Fibroblast of skin of scalp (primary cell): ENCODE measurements around the gene DUSP9.

ENCODE experiments used
- DNase-seq: peaks from one replicate; pipeline ENCODE4 v3.0.0-alpha.2; 2013

DUSP9 gene

DNA sequence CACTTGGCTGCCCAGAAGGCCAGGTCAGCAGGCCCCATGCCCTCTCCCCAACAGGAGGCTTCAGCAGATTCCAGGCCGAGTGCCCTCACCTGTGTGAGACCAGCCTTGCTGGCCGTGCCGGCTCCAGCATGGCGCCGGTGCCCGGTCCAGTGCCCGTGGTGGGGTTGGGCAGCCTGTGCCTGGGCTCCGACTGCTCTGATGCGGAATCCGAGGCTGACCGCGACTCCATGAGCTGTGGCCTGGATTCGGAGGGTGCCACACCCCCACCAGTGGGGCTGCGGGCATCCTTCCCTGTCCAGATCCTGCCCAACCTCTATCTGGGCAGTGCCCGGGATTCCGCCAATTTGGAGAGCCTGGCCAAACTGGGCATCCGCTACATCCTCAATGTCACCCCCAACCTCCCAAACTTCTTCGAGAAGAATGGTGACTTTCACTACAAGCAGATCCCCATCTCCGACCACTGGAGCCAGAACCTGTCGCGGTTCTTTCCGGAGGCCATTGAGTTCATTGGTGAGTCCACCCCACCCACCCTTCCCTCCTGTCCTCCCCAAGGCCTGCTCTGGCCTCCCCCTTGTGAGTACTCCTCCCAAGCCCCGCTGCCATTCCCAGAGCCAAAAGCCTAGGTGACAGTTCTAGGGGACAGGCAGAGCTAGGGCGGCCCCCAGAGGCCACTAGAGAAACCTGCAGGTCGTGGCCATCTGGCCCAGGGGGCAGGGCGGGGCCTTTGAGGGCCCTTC, 2.3 kb downstream of the DUSP9 start:
- no peak for DNase-seq

DNA sequence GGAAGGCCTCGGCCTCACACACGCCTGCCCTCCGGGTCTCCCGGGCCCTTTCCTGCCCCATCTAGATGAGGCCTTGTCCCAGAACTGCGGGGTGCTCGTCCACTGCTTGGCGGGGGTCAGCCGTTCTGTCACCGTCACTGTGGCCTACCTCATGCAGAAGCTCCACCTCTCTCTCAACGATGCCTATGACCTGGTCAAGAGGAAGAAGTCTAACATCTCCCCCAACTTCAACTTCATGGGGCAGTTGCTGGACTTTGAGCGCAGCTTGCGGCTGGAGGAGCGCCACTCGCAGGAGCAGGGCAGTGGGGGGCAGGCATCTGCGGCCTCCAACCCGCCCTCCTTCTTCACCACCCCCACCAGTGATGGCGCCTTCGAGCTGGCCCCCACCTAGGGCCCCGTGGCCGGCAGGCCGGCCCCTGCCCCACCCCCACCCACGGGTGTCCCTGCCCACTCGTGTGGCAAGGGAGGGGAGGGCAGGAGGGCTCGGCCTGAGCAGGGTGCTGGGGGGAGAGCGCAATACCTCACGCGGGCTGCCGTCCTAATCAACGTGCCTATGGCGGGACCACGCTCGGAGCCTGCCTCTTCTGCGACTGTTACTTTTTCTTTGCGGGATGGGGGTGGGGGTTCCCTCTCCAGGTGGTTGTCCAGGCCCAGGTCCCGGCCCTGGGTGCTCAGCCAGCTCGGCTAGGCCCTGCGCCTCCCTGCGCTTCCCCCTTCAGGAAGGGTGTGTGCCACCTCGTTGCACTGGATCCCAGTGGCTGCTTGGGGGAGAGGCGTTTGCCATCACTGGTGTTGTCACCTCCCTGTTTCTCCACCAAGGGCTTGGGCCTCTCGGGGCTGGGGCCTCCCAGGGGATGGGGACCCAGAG, 3.1 kb downstream of the DUSP9 start:
- DNase-seq: no peak

DNA sequence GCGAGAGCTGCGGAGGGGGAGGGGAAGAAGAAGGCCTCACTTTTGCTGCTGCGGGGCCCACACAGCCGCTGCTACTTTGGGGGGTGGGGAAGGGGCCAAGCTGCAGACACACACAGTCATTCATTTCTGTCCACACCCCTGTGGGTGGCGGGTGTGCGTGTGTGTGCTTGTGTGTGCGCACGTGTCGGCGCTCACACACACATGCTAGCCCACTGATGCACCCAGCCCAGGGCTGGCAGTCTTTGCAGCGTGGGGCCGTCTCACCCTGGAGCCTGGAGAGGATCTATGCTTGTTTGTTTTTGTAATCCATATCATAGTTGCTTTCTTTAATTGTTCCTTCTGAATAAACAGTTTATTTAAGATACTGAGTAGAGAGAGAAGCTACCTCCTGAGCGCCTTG, 4.0 kb downstream of the DUSP9 start:
- no peak for DNase-seq

DNA sequence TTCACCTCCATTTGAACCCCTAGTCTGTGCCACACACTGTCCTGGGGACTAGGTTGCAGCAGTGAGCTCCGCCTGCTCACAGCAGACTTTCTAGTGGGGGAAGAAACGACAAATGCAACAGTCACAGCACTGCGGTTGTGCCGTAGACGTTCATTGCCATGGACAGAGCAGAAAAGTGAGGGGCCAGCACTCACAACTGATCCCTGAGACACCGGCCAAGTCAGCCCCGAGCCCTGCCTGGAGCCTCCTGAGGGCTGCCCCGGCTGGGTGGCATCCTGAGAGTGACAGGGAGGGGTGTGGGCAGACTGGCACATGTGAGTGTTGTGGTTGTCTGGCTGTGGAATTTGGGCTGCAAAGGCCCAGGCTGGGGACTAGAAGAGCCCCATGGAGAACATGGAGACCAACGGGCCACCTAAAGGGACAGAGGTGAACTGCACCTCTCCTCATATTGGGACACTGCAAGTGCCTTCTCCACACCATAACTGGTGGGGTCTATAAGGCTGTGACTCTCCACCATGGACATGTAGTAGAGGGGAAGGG, 4.6 kb downstream of the DUSP9 start:
- DNase-seq: no peak

DNA sequence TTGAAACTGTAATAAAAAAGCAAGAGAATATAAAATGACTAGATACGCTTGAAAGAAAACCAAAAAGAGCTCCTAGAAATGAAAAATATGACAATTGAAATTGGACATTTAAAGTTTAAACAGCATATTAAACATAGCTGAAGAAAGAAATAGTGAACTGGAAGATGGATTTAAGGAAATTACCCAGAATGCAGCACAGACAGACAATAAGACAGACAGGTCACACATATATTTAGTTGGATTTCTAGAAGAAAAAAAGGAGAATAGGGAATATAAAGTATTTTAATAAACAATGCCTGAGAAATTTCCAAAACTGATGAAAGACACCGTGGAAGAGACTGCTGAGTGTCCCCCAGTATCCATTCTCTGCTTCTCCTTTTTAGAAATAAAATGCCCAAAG, 6.6 kb downstream of the DUSP9 start:
- DNase-seq: no peak

DNA sequence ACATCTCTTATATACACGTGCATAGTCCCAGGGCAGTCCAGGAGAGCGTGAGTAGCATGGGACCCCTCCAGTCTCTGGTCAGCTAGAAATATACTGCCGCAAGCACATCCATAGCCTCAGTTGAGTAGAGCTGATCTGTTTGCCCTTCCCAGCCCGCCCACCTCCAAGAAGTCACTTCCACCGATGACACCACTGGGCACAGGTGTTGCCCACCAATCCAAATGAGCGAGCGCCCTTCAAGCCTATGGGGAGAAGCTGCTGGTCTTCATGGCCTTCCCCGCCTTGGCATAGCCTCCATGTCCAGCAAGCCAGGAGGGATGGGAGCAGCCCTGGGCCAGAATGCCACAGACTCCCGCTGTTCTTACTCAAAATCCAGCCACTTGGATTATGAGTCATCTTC, 10.2 kb downstream of the DUSP9 start:
- no peak for DNase-seq

DNA sequence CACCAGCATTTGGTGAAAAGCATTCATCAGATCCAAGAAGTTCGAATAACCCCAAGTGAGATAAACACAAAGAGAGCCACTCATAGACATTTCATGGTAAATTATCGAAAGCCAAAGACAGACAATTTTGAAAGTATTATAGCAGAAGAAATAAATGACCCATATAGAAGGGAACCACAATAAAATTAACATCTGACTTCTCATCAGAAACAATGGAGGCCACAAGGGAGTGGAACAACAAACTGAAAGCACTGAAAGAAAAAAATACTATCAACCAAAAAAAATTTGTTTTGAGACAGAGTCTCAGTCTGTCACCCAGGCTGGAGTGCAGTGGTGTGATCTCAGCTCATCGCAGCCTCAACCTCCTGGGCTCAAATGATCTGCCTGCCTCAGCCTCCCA, 12.3 kb downstream of the DUSP9 start:
- DNase-seq: no peak

DNA sequence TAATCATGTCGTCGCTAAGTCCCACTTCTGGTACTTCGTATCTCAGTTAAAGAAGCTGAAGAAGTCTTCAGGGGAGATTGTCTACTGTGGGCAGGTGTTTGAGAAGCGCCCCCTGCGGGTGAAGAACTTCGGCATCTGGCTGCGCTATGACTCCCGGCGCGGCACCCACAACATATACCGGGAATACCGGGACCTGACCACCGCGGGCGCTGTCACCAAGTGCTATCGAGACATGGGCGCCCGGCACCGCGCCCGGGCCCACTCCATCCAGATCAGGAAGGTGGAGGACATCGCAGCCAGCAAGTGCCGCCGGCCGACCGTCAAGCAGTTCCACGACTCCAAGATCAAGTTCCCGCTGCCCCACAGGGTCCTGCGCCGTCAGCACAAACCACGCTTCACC, 15.3 kb downstream of the DUSP9 start:
- DNase-seq: peak; percentile 28

DNA sequence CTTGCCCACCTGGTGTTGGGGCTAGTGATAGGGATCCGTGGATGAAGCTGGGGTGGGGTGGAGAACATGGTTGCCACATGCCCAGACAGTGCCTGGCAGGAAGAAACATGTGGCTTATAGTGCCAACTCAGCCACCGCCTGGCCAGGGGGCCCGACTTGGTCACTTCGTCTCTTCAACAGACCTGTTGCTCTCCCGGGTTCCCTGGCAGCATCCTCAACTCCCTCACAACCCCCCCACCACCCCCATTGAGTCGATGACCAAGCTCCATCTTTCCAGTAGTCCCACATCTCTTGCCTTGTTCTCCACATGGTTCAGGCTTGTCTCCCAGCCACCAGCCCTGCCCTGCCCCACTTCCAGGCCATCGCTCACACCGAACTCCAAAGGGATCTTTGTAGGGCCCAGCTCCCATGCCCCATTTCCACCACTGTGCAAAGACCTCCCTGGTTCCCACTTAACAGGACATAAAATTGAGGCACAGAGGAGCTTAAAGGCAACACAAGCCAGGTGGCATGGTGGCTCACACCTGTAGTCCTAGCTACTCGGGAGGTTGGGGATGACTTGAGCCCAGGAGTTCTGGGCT, 18.8 kb downstream of the DUSP9 start:
- no peak for DNase-seq

DNA sequence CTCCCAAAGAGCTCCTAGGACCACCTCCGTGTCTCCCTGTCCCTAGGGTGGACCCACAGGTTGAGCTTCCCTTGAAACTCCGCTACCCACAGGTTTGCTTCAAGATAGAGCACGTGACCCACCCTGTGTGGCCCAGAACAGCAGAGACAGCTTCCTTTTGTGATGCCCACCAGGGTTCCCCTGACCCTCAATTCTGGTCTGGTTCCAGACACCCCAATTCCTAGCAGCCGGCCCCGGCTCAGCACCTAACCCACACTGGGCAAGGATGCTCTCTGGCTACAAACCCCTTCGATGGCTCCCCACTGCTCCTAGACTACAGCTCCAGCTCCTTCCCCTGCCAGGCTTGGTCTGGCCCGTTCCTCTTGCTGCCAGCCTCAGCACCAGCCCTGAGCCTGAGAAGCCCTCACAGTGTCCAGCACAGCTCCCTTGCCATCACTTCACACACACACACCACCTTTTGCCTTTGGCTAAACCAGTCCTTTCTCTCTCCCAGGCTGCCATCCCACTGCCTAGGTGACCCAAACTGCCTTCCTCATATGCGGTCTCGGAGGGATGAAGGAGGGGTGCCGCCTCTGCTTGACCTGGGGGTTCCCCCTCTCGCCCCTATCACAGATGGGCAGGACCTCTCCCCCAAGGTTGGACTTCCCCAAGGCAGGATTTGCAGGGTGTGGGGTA, 20.4 kb downstream of the DUSP9 start:
- no peak for DNase-seq

DNA sequence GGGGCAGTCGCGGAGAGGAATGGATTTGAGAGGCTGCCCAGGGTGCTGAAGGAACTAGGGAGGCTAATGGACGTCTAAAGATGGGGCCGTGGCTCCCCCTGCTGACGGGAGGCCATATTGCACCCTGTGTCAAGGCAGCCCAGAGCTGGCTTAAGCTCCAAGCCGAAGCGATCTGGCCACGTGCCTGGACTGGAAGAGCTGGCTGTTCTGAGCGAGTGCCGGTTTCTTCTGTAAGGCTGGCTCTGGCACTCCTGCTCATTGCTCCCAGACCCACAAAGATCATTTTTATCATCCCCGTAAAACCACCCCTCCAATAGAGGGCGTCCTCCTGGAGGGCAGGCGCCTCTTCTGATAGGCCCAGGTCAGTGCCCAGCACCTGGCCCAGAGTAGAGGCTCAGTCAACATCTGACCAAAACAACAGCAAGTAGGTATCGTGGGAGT, 21.0 kb downstream of the DUSP9 start:
- peak; percentile 72 for DNase-seq

DNA sequence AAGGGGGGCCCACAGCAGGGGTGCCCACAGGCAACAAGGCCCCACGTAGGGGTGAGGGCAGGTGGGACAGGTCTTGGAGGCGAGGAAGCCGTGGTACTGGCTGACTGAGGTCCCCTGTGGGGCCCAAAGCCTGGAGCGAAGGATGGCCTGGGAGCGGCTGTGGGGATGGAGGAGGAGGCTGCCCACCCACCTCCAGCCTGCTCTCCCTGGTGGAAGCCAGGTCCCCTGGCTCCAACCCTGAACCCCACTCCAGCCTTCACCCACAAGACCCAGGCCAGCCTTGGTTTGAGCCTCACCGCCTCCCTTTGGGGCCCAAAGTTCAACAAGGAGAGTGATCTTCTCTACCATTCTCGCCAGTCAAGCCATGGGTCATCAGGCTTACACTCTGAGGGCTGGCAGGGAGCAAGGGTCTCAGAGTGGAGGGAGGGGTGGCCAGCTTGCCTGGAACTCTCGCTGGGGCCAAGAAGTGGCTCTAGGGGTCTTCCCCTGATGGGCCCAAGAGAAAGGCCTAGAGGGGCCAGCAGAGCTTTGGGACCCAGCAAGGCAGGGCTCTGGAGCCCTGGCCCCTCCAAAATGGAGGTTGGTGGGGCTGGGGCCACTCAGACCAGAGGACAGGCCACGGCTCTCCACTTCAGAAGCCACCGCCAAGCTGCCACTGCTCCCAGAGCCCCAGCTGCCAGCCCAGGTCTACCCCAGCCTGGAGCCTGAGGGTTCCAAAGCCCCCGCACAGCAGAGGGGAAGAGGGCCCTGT, 21.6 kb downstream of the DUSP9 start:
- no peak for DNase-seq

DNA sequence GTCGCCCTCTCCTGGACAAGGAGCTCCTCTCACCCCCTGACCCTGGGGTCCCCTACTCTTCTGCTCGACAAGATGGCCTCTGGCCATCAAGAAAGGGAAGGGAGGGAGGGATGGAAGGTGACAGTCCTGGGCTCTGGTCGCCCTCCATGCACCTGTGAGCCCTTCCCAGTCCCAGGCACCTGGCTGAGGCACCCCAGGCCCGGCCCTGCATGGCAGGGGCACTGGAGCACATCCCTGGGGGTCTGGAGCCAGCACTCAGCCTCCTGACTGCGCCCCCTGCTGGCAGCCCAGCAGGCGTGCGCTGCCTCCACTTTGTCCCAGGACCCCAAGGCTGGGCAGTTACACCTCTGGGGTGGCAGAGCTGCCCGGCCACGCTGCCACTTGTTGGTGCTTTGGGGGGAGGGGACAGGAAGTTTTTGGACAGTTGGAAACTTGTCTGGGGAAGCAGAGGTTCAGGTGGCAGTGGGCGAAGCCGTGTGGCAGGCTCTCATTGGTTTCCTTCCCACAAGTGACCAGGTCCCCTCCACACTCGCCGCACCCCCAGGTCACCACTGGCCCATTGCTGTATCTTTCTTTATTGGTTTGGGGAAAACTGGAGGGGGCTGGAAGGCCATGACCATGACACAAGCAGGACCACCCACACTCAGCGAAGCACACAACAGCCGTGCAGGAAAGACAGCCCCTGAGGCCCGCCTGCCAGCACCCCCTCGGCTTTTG, 22.3 kb downstream of the DUSP9 start:
- DNase-seq: no peak

DNA sequence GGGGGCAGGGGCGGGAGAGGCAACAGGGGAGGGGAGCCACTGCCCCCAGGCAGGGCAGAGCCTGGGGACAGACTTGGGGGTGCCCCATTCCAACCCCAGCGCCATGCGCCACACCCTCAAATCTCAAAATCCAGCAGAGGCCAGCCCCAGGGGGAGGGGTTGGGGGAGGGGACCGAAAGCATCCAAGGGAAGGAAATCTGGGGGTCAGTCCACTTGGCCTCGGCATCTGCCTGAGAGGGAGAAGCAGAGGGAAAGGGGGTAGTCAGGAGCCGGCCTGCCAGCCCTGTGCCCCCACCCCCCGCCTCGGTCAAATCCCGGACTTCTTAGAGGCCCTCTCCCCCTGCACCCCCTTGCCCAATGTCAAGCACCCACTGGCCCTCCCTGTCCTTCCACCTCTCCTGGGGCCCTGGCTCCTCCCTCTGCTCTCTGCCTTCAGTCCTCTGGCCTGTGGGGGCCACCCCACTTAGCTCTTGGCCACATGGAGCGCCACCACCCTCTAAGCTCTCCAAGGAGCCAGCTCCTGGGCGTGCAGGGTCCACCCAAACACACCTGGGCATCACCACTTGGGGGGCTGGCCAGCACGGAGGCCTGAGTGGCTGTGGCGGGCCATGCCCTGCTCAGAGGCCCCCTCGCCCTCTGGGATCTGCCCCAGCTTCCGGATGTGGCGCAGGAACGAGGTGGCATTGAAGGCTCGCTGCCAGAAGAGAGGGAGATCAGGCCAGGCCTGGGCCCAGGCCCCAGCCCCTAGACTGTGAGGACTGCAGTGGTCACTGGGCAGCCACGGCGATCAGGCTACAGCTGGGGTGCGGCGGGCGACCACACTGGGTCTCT, 23.1 kb downstream of the DUSP9 start:
- DNase-seq: no peak

DNA sequence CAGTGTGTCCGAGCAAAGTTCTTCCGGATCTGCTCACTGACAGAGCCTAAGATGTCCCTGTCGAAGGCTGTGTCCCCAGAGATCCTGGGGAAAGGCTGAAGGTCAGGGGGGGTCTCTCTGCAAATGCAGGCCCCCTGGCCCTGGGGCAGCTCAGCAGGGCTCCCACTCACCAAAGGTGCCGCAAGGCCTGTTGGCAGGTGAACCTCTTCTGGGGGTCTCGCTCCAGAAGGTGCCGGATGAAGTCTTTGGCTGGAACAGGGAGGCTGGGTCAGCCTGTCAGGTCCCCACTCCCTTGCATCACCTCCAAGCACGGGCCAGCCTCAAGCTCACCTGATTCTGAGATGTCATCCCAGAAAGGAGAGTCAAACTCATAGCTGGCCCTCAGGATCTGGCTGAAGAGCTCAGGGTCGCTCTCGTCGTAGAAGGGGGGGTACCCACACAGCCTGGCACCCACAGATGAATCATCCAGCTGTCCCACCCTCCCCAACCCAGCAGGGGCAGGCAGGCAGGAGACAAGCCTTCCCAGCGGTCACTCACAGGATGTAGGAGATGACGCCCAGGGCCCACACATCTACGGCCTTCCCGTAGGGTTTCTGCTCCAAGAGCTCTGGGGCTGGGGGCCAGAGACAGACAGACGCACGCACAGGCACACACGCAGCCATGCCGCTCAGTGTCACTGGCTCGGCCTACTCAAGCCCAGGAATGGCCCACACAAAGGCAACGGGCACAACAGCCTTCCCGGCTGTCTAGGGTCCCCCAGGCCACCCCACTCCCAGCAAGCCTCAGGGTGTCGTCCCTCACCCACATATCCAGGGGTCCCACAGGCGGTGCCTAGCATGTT, 24.0 kb downstream of the DUSP9 start:
- no peak for DNase-seq

DNA sequence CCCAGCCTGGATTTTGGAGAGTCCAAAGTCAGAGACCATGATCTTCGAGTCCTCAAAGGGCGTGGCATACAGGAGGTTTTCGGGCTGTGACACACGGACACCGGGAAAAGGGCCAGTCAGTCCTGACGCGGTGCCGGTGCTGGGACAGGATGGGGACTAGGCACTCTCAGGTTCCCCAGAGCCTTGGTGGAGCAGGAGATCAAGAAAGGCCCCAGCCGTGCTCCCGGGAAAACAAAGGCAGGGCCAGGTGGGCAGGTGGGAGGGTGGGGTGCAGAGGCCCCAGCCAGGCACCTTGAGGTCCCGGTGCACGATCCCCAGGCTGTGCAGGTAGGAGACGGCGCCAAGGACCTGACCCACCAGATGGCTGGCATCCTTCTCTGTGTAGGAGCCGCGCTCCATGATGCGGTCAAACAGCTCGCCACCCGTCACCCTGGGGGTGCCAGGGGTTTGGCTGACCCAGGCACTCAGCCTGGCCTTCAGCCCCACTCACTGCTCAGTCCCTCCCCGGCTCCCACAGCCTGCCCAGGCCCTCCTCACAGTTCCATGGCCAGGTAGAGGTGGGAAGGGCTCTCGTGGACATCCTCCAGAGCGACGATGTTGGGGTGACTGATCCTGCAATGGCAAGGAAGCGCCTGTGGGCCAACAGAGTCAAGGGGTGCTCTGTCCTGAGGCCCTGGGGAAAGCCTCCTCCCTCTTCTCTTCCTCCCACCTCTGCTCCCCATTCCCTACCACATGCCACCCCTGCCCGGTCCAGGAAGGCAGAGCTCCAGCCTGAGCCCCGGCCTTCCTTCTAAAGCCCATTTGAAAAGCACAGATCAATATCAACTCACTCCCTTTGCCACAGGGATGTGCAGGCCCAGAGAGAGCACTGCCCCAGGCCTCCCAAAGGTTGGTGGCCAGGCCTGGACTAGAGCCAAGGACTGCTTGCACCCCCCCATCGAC, 24.9 kb downstream of the DUSP9 start:
- DNase-seq: no peak

DNA sequence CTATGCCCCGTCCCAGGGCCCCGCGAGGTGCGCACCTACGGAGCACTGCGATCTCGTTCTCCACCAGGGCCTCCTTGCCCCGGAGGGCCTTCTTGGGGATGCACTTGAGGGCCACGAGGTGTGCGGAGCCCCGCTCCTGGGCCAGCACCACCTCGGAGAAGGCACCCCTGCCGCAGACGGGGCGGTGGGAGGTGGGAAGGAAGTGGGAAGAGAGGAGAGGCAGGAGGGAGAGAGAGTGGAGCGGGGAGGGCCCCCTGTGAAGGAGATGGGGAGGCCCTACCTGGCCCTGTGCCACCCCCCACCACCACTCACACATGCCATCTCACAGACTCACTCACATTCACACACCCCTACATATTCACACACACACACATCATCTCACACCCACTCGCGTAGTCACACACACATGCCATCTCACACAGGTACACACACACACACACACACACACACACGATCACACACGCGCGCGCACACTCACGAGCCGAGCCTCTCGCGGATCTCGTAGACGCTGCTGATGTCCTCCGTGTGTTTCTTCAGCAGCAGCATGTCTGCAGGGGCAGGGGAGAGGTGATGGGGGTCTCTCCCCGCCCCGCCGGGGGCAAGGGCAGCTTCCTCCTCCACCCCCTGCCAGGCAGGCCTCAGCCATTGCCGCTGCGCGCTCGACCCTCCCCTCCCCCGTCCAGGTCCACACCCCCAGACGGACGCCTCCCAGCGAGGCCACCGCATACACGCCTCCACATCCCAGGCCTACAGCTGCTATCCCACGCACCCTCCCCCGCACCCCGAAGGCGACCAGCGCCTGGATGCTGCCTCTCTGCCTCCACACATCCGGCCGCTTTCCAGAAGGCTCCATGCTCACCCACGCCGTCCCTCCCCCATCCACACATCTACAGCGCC, 25.8 kb downstream of the DUSP9 start:
- no peak for DNase-seq
